Left ventricle myocardium inferior (tissue), 1 donor: ENCODE measurements around the gene MCTS1. TPM values are rescaled to one million over a fixed set of nuclear protein-coding genes. Genes with fewer than 3 reads are reported as not detected.
"Not testable (repeated sequence)": the region's sequence is repeated elsewhere in the genome, so short reads cannot be mapped to it uniquely, and the experiment has no call there.

Source experiments
- DNase-seq: peaks from one replicate; pipeline ENCODE4 v3.0.0-alpha.2; 2020
- H3K27ac ChIP-seq: fragments of 200-600 bp; replicated peaks from 2 replicates; pipeline ENCODE4 v1.8.0; 2021
- H3K27me3 ChIP-seq: fragments of 200-600 bp; 2 replicates; pipeline ENCODE4 v1.8.0; 2021; ENCODE audit warnings: low read depth
- H3K36me3 ChIP-seq: fragments of 200-600 bp; 2 replicates; pipeline ENCODE4 v1.8.0; 2021
- H3K4me1 ChIP-seq: fragments of 200-600 bp; 2 replicates; pipeline ENCODE4 v1.8.0; 2021
- H3K4me3 ChIP-seq: fragments of 200-600 bp; 2 replicates; pipeline ENCODE4 v1.8.0; 2021; ENCODE audit warnings: mild to moderate bottlenecking, moderate library complexity
- H3K9me3 ChIP-seq: fragments of 200-600 bp; replicated peaks from 2 replicates; pipeline ENCODE4 v1.8.0; 2021
- CTCF ChIP-seq: fragments of 200-600 bp; IDR thresholded peaks from 2 replicates; pipeline ENCODE4 v1.8.0; 2021; ENCODE audit warnings: antibody characterized with exemption, mild to moderate bottlenecking, borderline replicate concordance
- intact Hi-C: fragments of 100-400 bp; cut with micrococcal nuclease; formaldehyde crosslinking; loops from one replicate; pipeline ENCODE4 v1.11.0; 2022
- total RNA-seq: library from RNA; stranded (reverse); fragmentation: NEBNext Ultra II Directional; extraction: Animal tissue kit (Norgen Biotek cat#: 25700); gene quantifications from one replicate; pipeline ENCODE4 v1.2.1, GENCODE V29; 2021
- donor health status: DM: no; HTN: yes; CAD: no; lungs with severe emphysema.

The MCTS1 gene
- total RNA-seq, 1 donor from 2014 or later: 32.6 TPM

GRCh38 chrX:120638619-120639018 is 34.7 kb downstream of the MCTS1 start:
- TF ChIP-seq CTCF: no peak
- Histone ChIP-seq H3K4me1 (no peaks in the 10 kb centered on the region), H3K27ac (no peak overlapping the region), H3K4me3 (no peak overlapping the region), H3K9me3 (no peaks in the 10 kb centered on the region), H3K36me3 (no peaks in the 10 kb centered on the region), H3K27me3 (no peaks in the 10 kb centered on the region)
- intact Hi-C loops: no loop called here
- no peak for DNase-seq

- Histone ChIP-seq H3K4me3 (no peak overlapping the region), H3K4me1 (no peaks in the 10 kb centered on the region), H3K9me3 (no peaks in the 10 kb centered on the region), H3K27me3 (no peaks in the 10 kb centered on the region), H3K27ac (no peak overlapping the region), H3K36me3 (no peaks in the 10 kb centered on the region)
- intact Hi-C loops: no loop called here
- TF ChIP-seq CTCF: no peak
- no peak for DNase-seq
Measured at GRCh38 chrX:120642871-120643270, 39.0 kb downstream of the MCTS1 start.

GRCh38 chrX:120647127-120647526 is 43.2 kb downstream of the MCTS1 start:
- H3K27ac ChIP-seq: no peak overlapping the region
- no peak for TF ChIP-seq CTCF
- no peaks in the 10 kb centered on the region for H3K36me3 ChIP-seq
- no peaks in the 10 kb centered on the region for H3K4me1 ChIP-seq
- no peaks in the 10 kb centered on the region for H3K27me3 ChIP-seq
- H3K9me3 ChIP-seq: no peaks in the 10 kb centered on the region
- no peak for DNase-seq
- intact Hi-C loops: no loop called here
- no peak overlapping the region for H3K4me3 ChIP-seq

- H3K9me3 ChIP-seq, H3K27me3 ChIP-seq, DNase-seq, H3K4me3 ChIP-seq, H3K4me1 ChIP-seq, H3K27ac ChIP-seq, intact Hi-C loops, H3K36me3 ChIP-seq: not testable (repeated sequence)
Measured at GRCh38 chrX:120652256-120652655, 48.4 kb downstream of the MCTS1 start.

GRCh38 chrX:120653000-120653399 is 49.1 kb downstream of the MCTS1 start:
- H3K9me3 ChIP-seq: no peaks in the 10 kb centered on the region
- H3K27ac ChIP-seq: no peak overlapping the region
- H3K4me3 ChIP-seq: no peak overlapping the region
- no peaks in the 10 kb centered on the region for H3K36me3 ChIP-seq
- no peak for DNase-seq
- no peak for TF ChIP-seq CTCF
- no peaks in the 10 kb centered on the region for H3K4me1 ChIP-seq
- H3K27me3 ChIP-seq: no peaks in the 10 kb centered on the region
- intact Hi-C loops: no loop called here

GRCh38 chrX:120660637-120661036 is 56.7 kb downstream of the MCTS1 start:
- DNase-seq: no peak
- H3K4me3 ChIP-seq: no peak overlapping the region
- no peaks in the 10 kb centered on the region for H3K9me3 ChIP-seq
- no peak for TF ChIP-seq CTCF
- H3K36me3 ChIP-seq: no peaks in the 10 kb centered on the region
- intact Hi-C loops: no loop called here
- H3K4me1 ChIP-seq: no peaks in the 10 kb centered on the region
- no peaks in the 10 kb centered on the region for H3K27me3 ChIP-seq
- no peak overlapping the region for H3K27ac ChIP-seq

Other genes starting within 250 kb of the MCTS1 start
- 1.8 TPM for gene ATP1B4, start 242.0 kb upstream of the MCTS1 start, total RNA-seq
- 54.7 TPM for gene LAMP2, start 134.8 kb upstream of the MCTS1 start, total RNA-seq
- 18.9 TPM for gene CUL4B, start 43.1 kb upstream of the MCTS1 start, total RNA-seq
- gene C1GALT1C1, start 26.0 kb downstream of the MCTS1 start, total RNA-seq: 19.7 TPM